ENCODE results near the gene PDCD11. TPM values are rescaled to one million over a fixed set of nuclear protein-coding genes. Genes with fewer than 3 reads are reported as not detected.
A peak's percentile ranks its signal among the peaks of the same experiment; 100 is the strongest.

PDCD11 gene
- polyA plus RNA-seq, 2 of the 4 experiments (the other 2 are of a cell fraction), result 26.2 to 32.6 TPM

DNA sequence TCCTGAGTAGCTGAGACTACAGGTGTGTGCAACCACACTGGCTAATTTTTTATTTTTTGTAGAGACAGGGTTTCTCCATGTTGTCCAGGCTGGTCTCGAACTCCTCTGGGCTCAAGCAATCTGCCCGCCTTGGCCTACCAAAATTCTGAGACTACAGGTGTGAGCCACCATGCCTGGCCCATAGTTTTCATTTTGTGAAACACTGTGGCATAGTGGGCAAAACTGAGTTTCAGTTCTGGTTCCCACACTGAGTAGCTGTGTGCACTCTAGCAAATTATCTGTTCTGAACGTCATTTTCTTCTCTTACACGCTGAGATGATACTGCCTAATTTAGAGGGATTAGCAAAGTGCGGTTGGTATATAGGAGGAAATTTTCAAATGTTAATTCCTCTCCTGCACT is 13.7 kb upstream of the PDCD11 start (continued):
- TF ChIP-seq CBX2 (IDR thresholded peaks at IDR 0.05; ENCODE audit: borderline replicate concordance, low read depth) (no peak), TFCP2L1 (CRISPR knock-in tag; IDR thresholded peaks at IDR 0.05) (no peak), HEYL (CRISPR knock-in tag; IDR thresholded peaks at IDR 0.05) (no peak), RAD21 (conservative IDR thresholded peaks at IDR 0.05 in 1 of 2, IDR thresholded peaks at IDR 0.05 in 1 of 2) (no peak), ZC3H11A (IDR thresholded peaks at IDR 0.05) (no peak)
- TF ChIP-seq, protein P1, sequence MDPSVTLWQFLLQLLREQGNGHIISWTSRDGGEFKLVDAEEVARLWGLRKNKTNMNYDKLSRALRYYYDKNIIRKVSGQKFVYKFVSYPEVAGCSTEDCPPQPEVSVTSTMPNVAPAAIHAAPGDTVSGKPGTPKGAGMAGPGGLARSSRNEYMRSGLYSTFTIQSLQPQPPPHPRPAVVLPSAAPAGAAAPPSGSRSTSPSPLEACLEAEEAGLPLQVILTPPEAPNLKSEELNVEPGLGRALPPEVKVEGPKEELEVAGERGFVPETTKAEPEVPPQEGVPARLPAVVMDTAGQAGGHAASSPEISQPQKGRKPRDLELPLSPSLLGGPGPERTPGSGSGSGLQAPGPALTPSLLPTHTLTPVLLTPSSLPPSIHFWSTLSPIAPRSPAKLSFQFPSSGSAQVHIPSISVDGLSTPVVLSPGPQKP (IDR thresholded peaks at IDR 0.05; ENCODE audit: low read depth, low read length), result no peak

DNA sequence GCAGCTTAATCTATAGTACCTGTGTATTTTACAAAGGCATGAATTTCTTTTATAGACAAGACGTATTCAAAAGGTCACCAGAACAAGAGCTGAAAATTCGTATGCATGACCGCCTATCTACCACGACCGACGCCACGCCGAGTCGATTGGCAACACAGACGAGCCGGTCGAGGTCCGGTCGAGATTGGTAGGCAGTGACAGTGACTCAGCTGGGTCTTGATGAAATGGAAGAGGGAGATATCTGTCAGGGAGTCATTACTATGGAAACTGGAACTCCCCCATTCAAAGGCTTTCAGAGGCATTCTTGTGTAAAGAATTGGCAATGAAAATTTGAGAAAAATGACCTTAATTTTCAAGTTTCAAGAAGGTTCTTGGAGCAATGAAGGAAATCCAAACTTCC is 2.2 kb upstream of the PDCD11 start:
- Histone ChIP-seq H3K4me3 (no peak overlapping the region), H3K27ac (no peak overlapping the region), H3K4me1 (peaks cover 28% of the 10 kb centered on the region), H3K9me3 (no peaks in the 10 kb centered on the region), H3K4me2 (peak overlapping the region; percentile 89; the same call in 2 of the 3 replicates)
- ChIA-PET CTCF (no interaction called here), POLR2A (no interaction called here)
- no peak for ATAC-seq
- FAIRE-seq, result no peak
- DNase-seq (ENCODE audit: low read depth in 1 of 2, low spot score in 1 of 2), result no peak
- TF ChIP-seq RFX5 (IDR thresholded peaks at IDR 0.05), result no peak
- no peak for TF ChIP-seq POLR2AphosphoS2 (conservative IDR thresholded peaks at IDR 0.05; ENCODE audit: low read length)
- TF ChIP-seq TP53 (CRISPR knock-in tag; IDR thresholded peaks at IDR 0.05), result no peak
- TF ChIP-seq EHMT2 (IDR thresholded peaks at IDR 0.05; ENCODE audit: low read depth), result no peak
- TF ChIP-seq EP300 (IDR thresholded peaks at IDR 0.05), result no peak
- no peak for TF ChIP-seq KDM1A (IDR thresholded peaks at IDR 0.05; ENCODE audit: low read depth)
- TF ChIP-seq ZNF302 (CRISPR knock-in tag; IDR thresholded peaks at IDR 0.05), result no peak
- no peak for TF ChIP-seq KDM5A (IDR thresholded peaks at IDR 0.05)
- TF ChIP-seq HEYL (CRISPR knock-in tag; IDR thresholded peaks at IDR 0.05), result no peak
- TF ChIP-seq CHD4 (IDR thresholded peaks at IDR 0.05; ENCODE audit: borderline replicate concordance), result no peak
- TF ChIP-seq FOXS1 (CRISPR knock-in tag; IDR thresholded peaks at IDR 0.05), result no peak
- TF ChIP-seq CBX2 (IDR thresholded peaks at IDR 0.05; ENCODE audit: borderline replicate concordance, low read depth), result no peak
- no peak for TF ChIP-seq HDAC2 (IDR thresholded peaks at IDR 0.05)
- no peak for TF ChIP-seq CHD2 (IDR thresholded peaks at IDR 0.05; ENCODE audit: low read length, partially characterized antibody)
- TF ChIP-seq, protein P2, sequence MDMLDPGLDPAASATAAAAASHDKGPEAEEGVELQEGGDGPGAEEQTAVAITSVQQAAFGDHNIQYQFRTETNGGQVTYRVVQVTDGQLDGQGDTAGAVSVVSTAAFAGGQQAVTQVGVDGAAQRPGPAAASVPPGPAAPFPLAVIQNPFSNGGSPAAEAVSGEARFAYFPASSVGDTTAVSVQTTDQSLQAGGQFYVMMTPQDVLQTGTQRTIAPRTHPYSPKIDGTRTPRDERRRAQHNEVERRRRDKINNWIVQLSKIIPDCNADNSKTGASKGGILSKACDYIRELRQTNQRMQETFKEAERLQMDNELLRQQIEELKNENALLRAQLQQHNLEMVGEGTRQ (IDR thresholded peaks at IDR 0.05), result no peak
- no peak for TF ChIP-seq RAD21 (conservative IDR thresholded peaks at IDR 0.05 in 1 of 2, IDR thresholded peaks at IDR 0.05 in 1 of 2)
- no peak for TF ChIP-seq HOXB13 (CRISPR knock-in tag; IDR thresholded peaks at IDR 0.05; ENCODE audit: low read depth)
- no peak for TF ChIP-seq EHF (CRISPR knock-in tag; IDR thresholded peaks at IDR 0.05)
- 93% methylated on average over 14 of the region's 14 CpGs for WGBS (ENCODE audit: missing lambda C conversion rate)

DNA sequence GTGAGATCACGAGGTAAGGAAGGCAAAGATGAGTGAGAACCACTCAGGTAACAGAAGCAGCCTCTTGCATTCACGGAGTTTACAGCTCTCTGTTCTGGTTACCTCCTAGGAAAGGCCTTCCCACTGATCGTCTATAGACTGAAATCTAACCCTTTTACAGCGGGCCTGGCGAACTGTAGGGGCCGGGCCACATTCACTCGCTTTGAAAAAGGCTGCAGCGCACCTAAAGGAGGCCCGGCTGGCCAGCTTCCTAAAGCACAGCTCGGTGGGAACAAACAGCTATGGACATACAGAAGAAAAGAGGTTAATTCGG is 716 bp upstream of the PDCD11 start:
- Histone ChIP-seq H3K4me1 (peaks cover 28% of the 10 kb centered on the region), H3K27ac (peak overlapping the region; percentile 90 to 96), H3K4me3 (peak overlapping the region; percentile 88), H3K9me3 (no peaks in the 10 kb centered on the region), H3K4me2 (peak overlapping the region; percentile 89)
- TF ChIP-seq NFE2L2 (conservative IDR thresholded peaks at IDR 0.05; ENCODE audit: low read length) (no peak), FOSL2 (IDR thresholded peaks at IDR 0.05) (no peak), FOSL2 (CRISPR knock-in tag; IDR thresholded peaks at IDR 0.05) (no peak), MAFK (IDR thresholded peaks at IDR 0.05; ENCODE audit: partially characterized antibody) (no peak), MYC (IDR thresholded peaks at IDR 0.05; ENCODE audit: borderline replicate concordance, low read length) (no peak), EHF (CRISPR knock-in tag; IDR thresholded peaks at IDR 0.05) (no peak), CHD4 (IDR thresholded peaks at IDR 0.05; ENCODE audit: borderline replicate concordance) (no peak)
- TF ChIP-seq, protein P3, sequence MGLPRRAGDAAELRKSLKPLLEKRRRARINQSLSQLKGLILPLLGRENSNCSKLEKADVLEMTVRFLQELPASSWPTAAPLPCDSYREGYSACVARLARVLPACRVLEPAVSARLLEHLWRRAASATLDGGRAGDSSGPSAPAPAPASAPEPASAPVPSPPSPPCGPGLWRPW (IDR thresholded peaks at IDR 0.05), result no peak
- TF ChIP-seq, protein P4, sequence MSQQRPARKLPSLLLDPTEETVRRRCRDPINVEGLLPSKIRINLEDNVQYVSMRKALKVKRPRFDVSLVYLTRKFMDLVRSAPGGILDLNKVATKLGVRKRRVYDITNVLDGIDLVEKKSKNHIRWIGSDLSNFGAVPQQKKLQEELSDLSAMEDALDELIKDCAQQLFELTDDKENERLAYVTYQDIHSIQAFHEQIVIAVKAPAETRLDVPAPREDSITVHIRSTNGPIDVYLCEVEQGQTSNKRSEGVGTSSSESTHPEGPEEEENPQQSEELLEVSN (IDR thresholded peaks at IDR 0.05; ENCODE audit: borderline replicate concordance, low read depth), result no peak
- TF ChIP-seq, protein P5, sequence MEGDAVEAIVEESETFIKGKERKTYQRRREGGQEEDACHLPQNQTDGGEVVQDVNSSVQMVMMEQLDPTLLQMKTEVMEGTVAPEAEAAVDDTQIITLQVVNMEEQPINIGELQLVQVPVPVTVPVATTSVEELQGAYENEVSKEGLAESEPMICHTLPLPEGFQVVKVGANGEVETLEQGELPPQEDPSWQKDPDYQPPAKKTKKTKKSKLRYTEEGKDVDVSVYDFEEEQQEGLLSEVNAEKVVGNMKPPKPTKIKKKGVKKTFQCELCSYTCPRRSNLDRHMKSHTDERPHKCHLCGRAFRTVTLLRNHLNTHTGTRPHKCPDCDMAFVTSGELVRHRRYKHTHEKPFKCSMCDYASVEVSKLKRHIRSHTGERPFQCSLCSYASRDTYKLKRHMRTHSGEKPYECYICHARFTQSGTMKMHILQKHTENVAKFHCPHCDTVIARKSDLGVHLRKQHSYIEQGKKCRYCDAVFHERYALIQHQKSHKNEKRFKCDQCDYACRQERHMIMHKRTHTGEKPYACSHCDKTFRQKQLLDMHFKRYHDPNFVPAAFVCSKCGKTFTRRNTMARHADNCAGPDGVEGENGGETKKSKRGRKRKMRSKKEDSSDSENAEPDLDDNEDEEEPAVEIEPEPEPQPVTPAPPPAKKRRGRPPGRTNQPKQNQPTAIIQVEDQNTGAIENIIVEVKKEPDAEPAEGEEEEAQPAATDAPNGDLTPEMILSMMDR (IDR thresholded peaks at IDR 0.05), result no peak
- ChIA-PET CTCF (interaction anchor here (0.9 to 2.0 kb wide), 4 partner anchors 14 to 198 kb away, joined by 3 to 11 read pairs (median 7); partner anchors contain the start of gene TAF5), POLR2A (interaction anchor here (0.5 to 1.7 kb wide), 2 partner anchors 28 to 1282 kb away, joined by 5 to 7 read pairs; partner anchors contain the start of gene TAF5)
- peak; percentile 10 to 24; a peak in 4 of 6 replicates for ATAC-seq
- DNase-seq (ENCODE audit: low read depth in 1 of 2, low spot score in 1 of 2), result peak in 1 of 2 experiments; percentile 11
- 2% methylated on average over 11 of the region's 11 CpGs for WGBS (ENCODE audit: missing lambda C conversion rate)
- FAIRE-seq, result no peak
